ENCODE measurements around the gene UMOD.
"Not testable (repeated sequence)": the region's sequence is repeated elsewhere in the genome, so short reads cannot be mapped to it uniquely, and the experiment has no call there.

GRCh38 chr16:20312536-20313095 is 39.9 kb downstream of the UMOD start:
- not testable (repeated sequence) for TF ChIP-seq CTCF (IDR thresholded peaks at IDR 0.05; ENCODE audit: low read length); EZH2 (IDR thresholded peaks at IDR 0.05; ENCODE audit: borderline replicate concordance, low read length)

All from OCI-LY1 (cell line).